GM12878 (cell line): Measurements from ENCODE around the gene KLF4. TPM values are rescaled to one million over a fixed set of nuclear protein-coding genes. Genes with fewer than 3 reads are reported as not detected.

Experiments used
- ATAC-seq: fragments of 200-7000 bp; cut with Tn5 transposase; 3 replicates; pipeline ENCODE4 v1.9.1; 2020; ENCODE audit warnings: mild to moderate bottlenecking, moderate library complexity
- BruUV-seq: library from RNA; stranded (reverse); fragments of 400-500 nt; replicated peaks from 2 replicates; lab custom pipeline; 2021; lab: Mats Ljungman, UMichigan
- CTCF ChIA-PET: fragments of 300-600 bp; sonication (Branson Sonifier 250); formaldehyde crosslinking; extraction: SDS; loops from one replicate; lab custom pipeline; 2021; ENCODE audit warnings: inconsistent platforms; lab: Yijun Ruan, JAX
- POLR2A ChIA-PET: fragments of 350-600 bp; formaldehyde crosslinking; extraction: SDS; loops from one replicate; lab custom pipeline; 2021; ENCODE audit warnings: inconsistent platforms; lab: Charles Lee
- RAD21 ChIA-PET: fragments of 300-600 bp; sonication (Branson Sonifier 250); formaldehyde crosslinking; loops from one replicate; lab custom pipeline; 2023; ENCODE audit warnings: antibody characterized with exemption; ENCODE audit not compliant: unreplicated experiment; lab: Charles Lee
- SMC1A ChIA-PET: fragments of 300-600 bp; sonication (Branson Sonifier 250); formaldehyde crosslinking; loops from one replicate; lab custom pipeline; 2023; ENCODE audit not compliant: unreplicated experiment, uncharacterized antibody; lab: Charles Lee
- DNase-seq: peaks from one replicate; pipeline ENCODE4 v3.0.0-alpha.2; 2011; ENCODE audit warnings: low read depth, low spot score
- FAIRE-seq: peaks from 3 replicates; lab custom pipeline; 2011; peaks lifted over from hg19 to GRCh38; lab: Jason Lieb, UNC
- H2AFZ ChIP-seq: 2 replicates; pipeline ENCODE4 v1.6.0; 2011; ENCODE audit warnings: low read depth, low read length, control low read depth; ENCODE audit not compliant: control insufficient read depth
- H3K27ac ChIP-seq: 2 replicates; pipeline ENCODE4 v1.5.1; 2011; ENCODE audit warnings: control low read depth; ENCODE audit not compliant: control insufficient read depth, insufficient read depth
- H3K27me3 ChIP-seq, 2 experiments: replicated peaks in 1 of 2; 2 replicates each; pipeline versions ENCODE4 v1.6.0 to v1.6.1; 2011; ENCODE audit warnings: low read length in 1 of 2; ENCODE audit not compliant: control insufficient read depth in 2 of 2, insufficient read depth in 2 of 2
- H3K36me3 ChIP-seq, 2 experiments: 2 replicates each; pipeline ENCODE4 v1.5.1; 2011; ENCODE audit warnings: low read length in 1 of 2; ENCODE audit not compliant: control insufficient read depth in 2 of 2, insufficient read depth in 2 of 2
- H3K4me1 ChIP-seq: 2 replicates; pipeline ENCODE4 v1.6.1; 2011; ENCODE audit warnings: mild to moderate bottlenecking, low read length, moderate library complexity, mixed read lengths; ENCODE audit not compliant: control insufficient read depth, insufficient read depth
- H3K4me2 ChIP-seq: 2 replicates; pipeline ENCODE4 v1.6.0; 2011; ENCODE audit warnings: control low read depth; ENCODE audit not compliant: control insufficient read depth, insufficient read depth
- H3K4me3 ChIP-seq: fragments of 200-600 bp; sonication (generic); 2 replicates; pipeline ENCODE4 v1.5.1; 2016
- H3K79me2 ChIP-seq: 2 replicates; pipeline ENCODE4 v1.6.0; 2011; ENCODE audit warnings: low read length; ENCODE audit not compliant: control insufficient read depth, insufficient read depth
- H3K9ac ChIP-seq: 2 replicates; pipeline ENCODE4 v1.8.0; 2011; ENCODE audit warnings: low read length, control low read depth, mixed read lengths; ENCODE audit not compliant: control insufficient read depth, insufficient read depth
- H3K9me3 ChIP-seq: replicated peaks from 3 replicates; pipeline ENCODE4 v1.5.1; 2011; ENCODE audit warnings: mild to moderate bottlenecking, low read length; ENCODE audit not compliant: control insufficient read depth, insufficient read depth
- H4K20me1 ChIP-seq: 2 replicates; pipeline ENCODE4 v1.6.0; 2011; ENCODE audit not compliant: control insufficient read depth, insufficient read depth
- BHLHE40 ChIP-seq, 2 experiments: fragments of 450-650 bp in 1 of 2; IDR thresholded peaks; 2 replicates each; pipeline ENCODE4 v1.6.1; 2011 to 2017; ENCODE audit warnings: low read depth in 2 of 2, borderline replicate concordance in 1 of 2, improper control_type of control experiment in 1 of 2, low read length in 1 of 2, mild to moderate bottlenecking in 1 of 2
- CBFB ChIP-seq: IDR thresholded peaks from 2 replicates; pipeline ENCODE4 v1.6.1; 2016; ENCODE audit warnings: antibody characterized with exemption, low read depth
- ETV6 ChIP-seq, 2 experiments: fragments of 450-650 bp in 1 of 2; IDR thresholded peaks in 1 of 2; conservative IDR thresholded peaks in 1 of 2; 2 replicates each; pipeline ENCODE4 v1.6.1; 2014; ENCODE audit warnings: antibody characterized with exemption in 1 of 2, borderline replicate concordance in 1 of 2, low read depth in 1 of 2, mild to moderate bottlenecking in 1 of 2, moderate library complexity in 1 of 2
- HDAC6 ChIP-seq: fragments of 200-600 bp; sonication (generic); IDR thresholded peaks from one replicate; pipeline ENCODE4 v1.8.0; 2017; ENCODE audit warnings: antibody characterized with exemption; ENCODE audit not compliant: unreplicated experiment
- NFYB ChIP-seq: IDR thresholded peaks from 2 replicates; pipeline ENCODE4 v1.6.1; 2011; ENCODE audit warnings: low read depth, mild to moderate bottlenecking, low read length, improper control_type of control experiment, moderate library complexity; ENCODE audit not compliant: insufficient read depth
- PAX5 ChIP-seq: IDR thresholded peaks from 2 replicates; pipeline ENCODE4 v1.6.1; 2011; ENCODE audit warnings: low read depth, low read length, borderline replicate concordance
- POU2F2 ChIP-seq: IDR thresholded peaks from 3 replicates; pipeline ENCODE4 v1.6.1; 2011; ENCODE audit warnings: low read depth, mild to moderate bottlenecking, low read length, borderline replicate concordance
- SIX5 ChIP-seq: IDR thresholded peaks from 2 replicates; pipeline ENCODE4 v1.6.1; 2011; ENCODE audit warnings: mild to moderate bottlenecking, low read depth, low read length, moderate library complexity; ENCODE audit not compliant: severe bottlenecking
- SREBF2 ChIP-seq: IDR thresholded peaks from 2 replicates; pipeline ENCODE4 v1.6.1; 2012; ENCODE audit warnings: mild to moderate bottlenecking, low read length
- WGBS: methylation state at CpG from one replicate; pipeline ENCODE4 v1.1.6; 2016; ENCODE audit warnings: low lambda C conversion rate; ENCODE audit not compliant: insufficient replicate concordance, insufficient coverage; ENCODE audit errors: missing lambda C conversion rate; 5-methylcytosine and 5-hydroxymethylcytosine counted together
- in situ Hi-C: fragments of 300-500 bp; cut with MboI; formaldehyde crosslinking; loops from 9 replicates; pipeline ENCODE4 v1.14.3; 2018; ENCODE audit warnings: mixed read lengths
- intact Hi-C: fragments of 100-400 bp; cut with micrococcal nuclease; formaldehyde crosslinking; loops from one replicate; pipeline ENCODE4 v1.14.2; 2022; ENCODE audit not compliant: unreplicated experiment
- polyA plus RNA-seq, 11 experiments: library from polyadenylated mRNA; depleted of rRNA in 4 of 11; unstranded in 6 of 11; stranded (reverse) in 5 of 11; fragments of >200 nt; fragmentation: Nextera tagmentation in 4 of 11; fragmentation: Illumina TruSeq in 1 of 11; extraction: Ambion mirVana in 4 of 11; extraction: Trizol in 1 of 11; gene quantifications; 1 replicate in 1 of 11; 2 replicates in 10 of 11; pipeline versions ENCODE4 v1.2.1 to v1.2.3, GENCODE V29; 2011 to 2016; ENCODE audit warnings: inconsistent platforms in 2 of 11, missing spikeins in 2 of 11, low read depth in 1 of 11
- total RNA-seq, 4 experiments: library from RNA; depleted of rRNA in 3 of 4; stranded (reverse); fragments of >200 nt in 3 of 4; fragmentation: Illumina TruSeq in 1 of 4; extraction: Trizol in 1 of 4; gene quantifications; 2 replicates each; pipeline versions ENCODE4 v1.2.1 to v1.2.3, GENCODE V29; 2013 to 2021
- TF ChIP-seq, protein P1 (sequence below), 3 experiments: IDR thresholded peaks in 2 of 3; conservative IDR thresholded peaks in 1 of 3; 2 replicates each; pipeline ENCODE4 v1.5.1; 2011; ENCODE audit warnings: low read depth in 3 of 3, low read length in 3 of 3, mild to moderate bottlenecking in 3 of 3, control low read depth in 2 of 3, moderate library complexity in 2 of 3, inconsistent platforms in 1 of 3, mixed read lengths in 1 of 3; ENCODE audit not compliant: control insufficient read depth in 2 of 3, insufficient read depth in 1 of 3; ENCODE audit errors: extremely low read depth in 1 of 3
- TF ChIP-seq, protein P2 (sequence below): fragments of 450-650 bp; IDR thresholded peaks from 2 replicates; pipeline ENCODE4 v1.6.1; 2017; ENCODE audit warnings: mild to moderate bottlenecking, moderate library complexity

Gene KLF4
- total and polyA plus RNA-seq, 10 of the 15 experiments (the other 5 are each of a cell fraction or from before 2014, with no cell fraction given) = 0.03 to 0.40 (median 0.10) TPM; not detected in 1

DNA sequence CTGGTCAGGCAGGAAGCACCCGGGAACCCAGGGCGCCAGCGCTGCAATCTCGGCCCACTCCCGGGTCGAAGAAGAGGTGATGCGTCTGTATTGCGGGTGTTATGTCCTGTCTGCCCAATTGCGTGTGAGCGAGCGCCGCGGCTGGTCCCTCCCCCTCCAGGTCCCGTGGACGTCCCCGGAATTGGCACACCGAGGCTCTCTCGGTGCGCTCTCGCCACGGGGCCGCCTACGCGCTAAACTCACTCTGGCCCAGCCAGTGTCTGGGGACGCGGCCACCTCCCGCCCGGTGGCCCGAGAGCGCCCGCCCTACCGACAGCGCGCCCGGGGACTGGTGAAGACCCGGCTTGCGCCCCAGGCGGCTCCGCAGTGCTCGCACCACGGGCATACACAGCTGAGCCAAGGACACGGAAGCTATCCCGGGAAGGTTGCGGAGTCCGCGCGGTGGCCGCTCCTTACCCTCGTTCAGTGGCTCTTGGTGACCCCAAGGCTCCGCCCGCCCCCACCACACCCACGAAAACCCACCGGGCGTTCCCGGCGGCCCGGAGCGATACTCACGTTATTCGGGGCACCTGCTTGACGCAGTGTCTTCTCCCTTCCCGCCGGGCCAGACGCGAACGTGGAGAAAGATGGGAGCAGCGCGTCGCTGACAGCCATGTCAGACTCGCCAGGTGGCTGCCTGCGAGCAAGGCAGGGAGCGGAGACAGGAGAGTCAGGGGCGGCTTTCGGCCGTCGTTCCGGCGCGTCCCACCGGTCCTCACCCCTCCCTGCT is 1.0 kb downstream of the KLF4 start (continued):
- TF ChIP-seq NFYB = no peak
- no peak for TF ChIP-seq PAX5
- TF ChIP-seq ETV6 (conservative IDR thresholded peaks at IDR 0.05 in 1 of 2, IDR thresholded peaks at IDR 0.05 in 1 of 2; ENCODE audit: borderline replicate concordance in 1 of 2, low read depth in 1 of 2) = no peak
- TF ChIP-seq SREBF2 = no peak
- TF ChIP-seq, all 136 proteins: peak for 0

DNA sequence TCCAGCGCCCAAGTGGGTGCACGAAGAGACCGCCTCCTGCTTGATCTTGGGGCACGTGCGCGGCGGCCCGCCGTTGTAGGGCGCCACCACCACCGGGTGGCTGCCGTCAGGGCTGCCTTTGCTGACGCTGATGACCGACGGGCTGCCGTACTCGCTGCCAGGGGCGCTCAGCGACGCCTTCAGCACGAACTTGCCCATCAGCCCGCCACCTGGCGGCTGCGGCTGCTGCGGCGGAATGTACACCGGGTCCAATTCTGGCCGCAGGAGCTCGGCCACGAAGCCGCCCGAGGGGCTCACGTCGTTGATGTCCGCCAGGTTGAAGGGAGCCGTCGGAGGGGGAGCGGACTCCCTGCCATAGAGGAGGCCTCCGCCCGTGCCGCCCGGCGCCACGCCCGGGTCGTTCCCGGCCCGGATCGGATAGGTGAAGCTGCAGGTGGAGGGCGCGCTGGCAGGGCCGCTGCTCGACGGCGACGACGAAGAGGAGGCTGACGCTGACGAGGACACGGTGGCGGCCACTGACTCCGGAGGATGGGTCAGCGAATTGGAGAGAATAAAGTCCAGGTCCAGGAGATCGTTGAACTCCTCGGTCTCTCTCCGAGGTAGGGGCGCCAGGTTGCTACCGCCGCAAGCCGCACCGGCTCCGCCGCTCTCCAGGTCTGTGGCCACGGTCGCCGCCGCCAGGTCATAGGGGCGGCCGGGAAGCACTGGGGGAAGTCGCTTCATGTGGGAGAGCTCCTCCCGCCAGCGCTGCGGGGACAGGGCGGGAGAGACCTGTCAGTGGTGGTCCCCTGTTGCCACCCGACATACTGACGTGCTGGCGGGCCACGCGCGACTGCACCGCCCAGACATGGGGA is 1.8 kb downstream of the KLF4 start:
- no peaks in the 10 kb centered on the region for H3K36me3 ChIP-seq
- ChIA-PET CTCF (no interaction called here), POLR2A (no interaction called here), SMC1A (no interaction called here), RAD21 (no interaction called here)
- H3K9ac ChIP-seq = no peak overlapping the region
- ATAC-seq = peak; percentile 43
- in situ Hi-C loops (loop anchor here (5.0 to 25.0 kb wide), 2 partner anchors 775 to 1080 kb away; no protein-coding TSS in a partner anchor), intact Hi-C loops (no loop called here)
- H3K9me3 ChIP-seq = no peaks in the 10 kb centered on the region; the same call in 2 of the 3 replicates
- H3K4me1 ChIP-seq = peaks cover 2% of the 10 kb centered on the region; the same call in 1 of the 2 replicates
- WGBS = 59% methylated on average over 72 of the region's 91 CpGs
- DNase-seq = no peak
- no peak overlapping the region for H3K4me3 ChIP-seq
- H3K27me3 ChIP-seq = peaks cover 8 to 25% of the 10 kb centered on the region in 2 experiments
- H2AFZ ChIP-seq = no peak overlapping the region
- no peaks in the 10 kb centered on the region for H3K79me2 ChIP-seq
- peak overlapping the region; percentile 82; the same call in 1 of the 2 replicates for H3K4me2 ChIP-seq
- BruUV-seq = no TSS peak
- no peaks in the 10 kb centered on the region for H4K20me1 ChIP-seq
- no peak for FAIRE-seq
- H3K27ac ChIP-seq = no peak overlapping the region
- TF ChIP-seq, protein P1, sequence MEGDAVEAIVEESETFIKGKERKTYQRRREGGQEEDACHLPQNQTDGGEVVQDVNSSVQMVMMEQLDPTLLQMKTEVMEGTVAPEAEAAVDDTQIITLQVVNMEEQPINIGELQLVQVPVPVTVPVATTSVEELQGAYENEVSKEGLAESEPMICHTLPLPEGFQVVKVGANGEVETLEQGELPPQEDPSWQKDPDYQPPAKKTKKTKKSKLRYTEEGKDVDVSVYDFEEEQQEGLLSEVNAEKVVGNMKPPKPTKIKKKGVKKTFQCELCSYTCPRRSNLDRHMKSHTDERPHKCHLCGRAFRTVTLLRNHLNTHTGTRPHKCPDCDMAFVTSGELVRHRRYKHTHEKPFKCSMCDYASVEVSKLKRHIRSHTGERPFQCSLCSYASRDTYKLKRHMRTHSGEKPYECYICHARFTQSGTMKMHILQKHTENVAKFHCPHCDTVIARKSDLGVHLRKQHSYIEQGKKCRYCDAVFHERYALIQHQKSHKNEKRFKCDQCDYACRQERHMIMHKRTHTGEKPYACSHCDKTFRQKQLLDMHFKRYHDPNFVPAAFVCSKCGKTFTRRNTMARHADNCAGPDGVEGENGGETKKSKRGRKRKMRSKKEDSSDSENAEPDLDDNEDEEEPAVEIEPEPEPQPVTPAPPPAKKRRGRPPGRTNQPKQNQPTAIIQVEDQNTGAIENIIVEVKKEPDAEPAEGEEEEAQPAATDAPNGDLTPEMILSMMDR (IDR thresholded peaks at IDR 0.05 in 2 of 3, conservative IDR thresholded peaks at IDR 0.05 in 1 of 3; ENCODE audit: control insufficient read depth in 2 of 3, extremely low read depth in 1 of 3, insufficient read depth in 1 of 3, low read depth in 3 of 3, low read length in 3 of 3) = peak; percentile 16 to 28 (median 17); a peak in 1 of 6 replicates
- TF ChIP-seq, protein P2, sequence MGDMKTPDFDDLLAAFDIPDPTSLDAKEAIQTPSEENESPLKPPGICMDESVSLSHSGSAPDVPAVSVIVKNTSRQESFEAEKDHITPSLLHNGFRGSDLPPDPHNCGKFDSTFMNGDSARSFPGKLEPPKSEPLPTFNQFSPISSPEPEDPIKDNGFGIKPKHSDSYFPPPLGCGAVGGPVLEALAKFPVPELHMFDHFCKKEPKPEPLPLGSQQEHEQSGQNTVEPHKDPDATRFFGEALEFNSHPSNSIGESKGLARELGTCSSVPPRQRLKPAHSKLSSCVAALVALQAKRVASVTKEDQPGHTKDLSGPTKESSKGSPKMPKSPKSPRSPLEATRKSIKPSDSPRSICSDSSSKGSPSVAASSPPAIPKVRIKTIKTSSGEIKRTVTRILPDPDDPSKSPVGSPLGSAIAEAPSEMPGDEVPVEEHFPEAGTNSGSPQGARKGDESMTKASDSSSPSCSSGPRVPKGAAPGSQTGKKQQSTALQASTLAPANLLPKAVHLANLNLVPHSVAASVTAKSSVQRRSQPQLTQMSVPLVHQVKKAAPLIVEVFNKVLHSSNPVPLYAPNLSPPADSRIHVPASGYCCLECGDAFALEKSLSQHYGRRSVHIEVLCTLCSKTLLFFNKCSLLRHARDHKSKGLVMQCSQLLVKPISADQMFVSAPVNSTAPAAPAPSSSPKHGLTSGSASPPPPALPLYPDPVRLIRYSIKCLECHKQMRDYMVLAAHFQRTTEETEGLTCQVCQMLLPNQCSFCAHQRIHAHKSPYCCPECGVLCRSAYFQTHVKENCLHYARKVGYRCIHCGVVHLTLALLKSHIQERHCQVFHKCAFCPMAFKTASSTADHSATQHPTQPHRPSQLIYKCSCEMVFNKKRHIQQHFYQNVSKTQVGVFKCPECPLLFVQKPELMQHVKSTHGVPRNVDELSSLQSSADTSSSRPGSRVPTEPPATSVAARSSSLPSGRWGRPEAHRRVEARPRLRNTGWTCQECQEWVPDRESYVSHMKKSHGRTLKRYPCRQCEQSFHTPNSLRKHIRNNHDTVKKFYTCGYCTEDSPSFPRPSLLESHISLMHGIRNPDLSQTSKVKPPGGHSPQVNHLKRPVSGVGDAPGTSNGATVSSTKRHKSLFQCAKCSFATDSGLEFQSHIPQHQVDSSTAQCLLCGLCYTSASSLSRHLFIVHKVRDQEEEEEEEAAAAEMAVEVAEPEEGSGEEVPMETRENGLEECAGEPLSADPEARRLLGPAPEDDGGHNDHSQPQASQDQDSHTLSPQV = no peak
- TF ChIP-seq HDAC6 (no peak), CBFB (no peak), BHLHE40 (IDR thresholded peaks at IDR 0.05; ENCODE audit: borderline replicate concordance in 1 of 2, low read depth in 2 of 2, low read length in 1 of 2) (peak in 1 of 2 experiments; percentile 26; a peak in 1 of 4 replicates), SIX5 (no peak), POU2F2 (no peak)
